Esophagus squamous epithelium (tissue), 5 donors: ENCODE measurements around the gene TMF1. TPM values are rescaled to one million over a fixed set of nuclear protein-coding genes. Genes with fewer than 3 reads are reported as not detected.

Source experiments
- DNase-seq: peaks from one replicate; lab custom pipeline; 2025; lab: John Stamatoyannopoulos, UW
- H3K27ac ChIP-seq, 4 donors: fragments of 200-600 bp; sonication (generic); one replicate each; pipeline ENCODE4 v1.5.1; 2016 to 2019; ENCODE audit warnings: mild to moderate bottlenecking in 1 of 4
- H3K27me3 ChIP-seq, 4 donors: fragments of 200-600 bp; sonication (generic); 1 replicate in 3 of 4; 2 replicates in 1 of 4; pipeline versions ENCODE4 v1.5.1 to v1.6.0; 2017 to 2021; ENCODE audit warnings: antibody characterized with exemption in 1 of 4
- H3K36me3 ChIP-seq, 3 donors: fragments of 200-600 bp; sonication (generic); one replicate each; pipeline ENCODE4 v1.5.1; 2016 to 2019
- H3K4me1 ChIP-seq, 3 donors: fragments of 200-600 bp; sonication (generic); one replicate each; pipeline ENCODE4 v1.5.1; 2017 to 2019
- H3K4me3 ChIP-seq, 4 donors: fragments of 200-600 bp; sonication (generic); 1 replicate in 3 of 4; 2 replicates in 1 of 4; pipeline ENCODE4 v1.5.1; 2016 to 2019; ENCODE audit warnings: mild to moderate bottlenecking in 2 of 4, moderate library complexity in 1 of 4
- H3K9me3 ChIP-seq, 3 donors: fragments of 200-600 bp; sonication (generic); one replicate each; pipeline ENCODE4 v1.5.1; 2016 to 2019
- POLR2A ChIP-seq, 4 donors: fragments of 450-650 bp; IDR thresholded peaks; one replicate each; pipeline ENCODE4 v1.6.1; 2017; ENCODE audit warnings: antibody characterized with exemption in 4 of 4, mild to moderate bottlenecking in 4 of 4, moderate library complexity in 3 of 4
- WGBS, 2 donors: methylation state at CpG; one replicate each; pipeline ENCODE4 v1.1.5; 2018; 5-methylcytosine and 5-hydroxymethylcytosine counted together
- intact Hi-C: fragments of 100-400 bp; cut with DNase I; formaldehyde crosslinking; loops from one replicate; pipeline ENCODE4 v1.15.0; 2022
- total RNA-seq, 4 donors: library from RNA; depleted of rRNA; stranded (reverse); fragments of >200 nt; gene quantifications; one replicate each; pipeline ENCODE4 v1.1.0, GENCODE V29; 2016
- TF ChIP-seq, protein P1 (sequence below), 6 experiments: fragments of 450-650 bp in 4 of 6; fragments of 200-600 bp in 2 of 6; sonication (generic) in 2 of 6; IDR thresholded peaks; one replicate each; pipeline ENCODE4 v1.5.1; 2016 to 2019; ENCODE audit warnings: antibody characterized with exemption in 6 of 6, mild to moderate bottlenecking in 4 of 6, moderate library complexity in 4 of 6
- donor health status: DM: yes; HTN: yes; CAD: no.

TMF1 gene
- total RNA-seq, 4 donors from 2014 or later = 13.3 to 30.1 (median 19.4) TPM

DNA sequence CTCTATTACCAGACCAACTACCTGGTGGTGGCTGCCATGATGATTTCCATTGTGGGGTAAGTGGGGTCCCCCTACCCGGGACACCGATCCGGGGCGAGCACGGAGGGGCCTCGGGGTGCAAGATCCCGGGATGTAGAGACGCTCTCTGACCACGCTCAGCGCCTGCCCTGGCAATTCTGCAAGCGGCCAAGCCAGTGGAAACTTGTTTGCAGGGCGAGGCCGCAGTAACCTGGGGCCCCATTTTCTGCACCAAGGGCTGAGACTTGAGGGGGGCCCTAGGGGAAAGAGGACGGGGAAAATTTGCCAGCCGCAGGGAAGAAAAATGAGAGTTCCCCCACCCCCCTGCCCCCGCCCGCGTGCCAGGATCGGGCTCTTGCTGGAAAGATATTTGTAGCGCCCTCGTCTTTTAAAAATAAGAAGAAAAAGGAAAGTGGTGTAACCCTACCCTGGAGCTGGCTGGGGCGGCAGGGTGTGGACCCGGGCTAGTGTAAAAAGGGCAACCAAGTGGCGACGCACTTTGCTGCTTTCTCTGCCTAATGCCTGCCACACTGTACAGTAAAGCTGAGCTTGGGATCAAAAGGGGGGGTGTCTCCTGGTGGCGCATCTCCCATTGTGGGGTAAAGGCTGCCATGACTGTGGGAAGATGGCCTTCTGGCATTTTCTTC lies 33.2 kb upstream of the TMF1 start:
- H3K4me3 ChIP-seq = peak overlapping the region; percentile 51 to 90 (median 76)
- TF ChIP-seq, protein P1, sequence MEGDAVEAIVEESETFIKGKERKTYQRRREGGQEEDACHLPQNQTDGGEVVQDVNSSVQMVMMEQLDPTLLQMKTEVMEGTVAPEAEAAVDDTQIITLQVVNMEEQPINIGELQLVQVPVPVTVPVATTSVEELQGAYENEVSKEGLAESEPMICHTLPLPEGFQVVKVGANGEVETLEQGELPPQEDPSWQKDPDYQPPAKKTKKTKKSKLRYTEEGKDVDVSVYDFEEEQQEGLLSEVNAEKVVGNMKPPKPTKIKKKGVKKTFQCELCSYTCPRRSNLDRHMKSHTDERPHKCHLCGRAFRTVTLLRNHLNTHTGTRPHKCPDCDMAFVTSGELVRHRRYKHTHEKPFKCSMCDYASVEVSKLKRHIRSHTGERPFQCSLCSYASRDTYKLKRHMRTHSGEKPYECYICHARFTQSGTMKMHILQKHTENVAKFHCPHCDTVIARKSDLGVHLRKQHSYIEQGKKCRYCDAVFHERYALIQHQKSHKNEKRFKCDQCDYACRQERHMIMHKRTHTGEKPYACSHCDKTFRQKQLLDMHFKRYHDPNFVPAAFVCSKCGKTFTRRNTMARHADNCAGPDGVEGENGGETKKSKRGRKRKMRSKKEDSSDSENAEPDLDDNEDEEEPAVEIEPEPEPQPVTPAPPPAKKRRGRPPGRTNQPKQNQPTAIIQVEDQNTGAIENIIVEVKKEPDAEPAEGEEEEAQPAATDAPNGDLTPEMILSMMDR (IDR thresholded peaks at IDR 0.05) = no peak
- no peak for TF ChIP-seq POLR2A (IDR thresholded peaks at IDR 0.05)
- no peaks in the 10 kb centered on the region for H3K27me3 ChIP-seq
- no peak for DNase-seq
- intact Hi-C loops = no loop called here
- no peaks in the 10 kb centered on the region for H3K9me3 ChIP-seq
- 0% methylated on average over 12 to 16 of the region's 26 CpGs for WGBS, 2 donors
- H3K4me1 ChIP-seq = peaks cover 50 to 92% (median 71%) of the 10 kb centered on the region in 3 donors
- peak overlapping the region; percentile 90 to 96 (median 93) for H3K27ac ChIP-seq
- no peaks in the 10 kb centered on the region for H3K36me3 ChIP-seq

DNA sequence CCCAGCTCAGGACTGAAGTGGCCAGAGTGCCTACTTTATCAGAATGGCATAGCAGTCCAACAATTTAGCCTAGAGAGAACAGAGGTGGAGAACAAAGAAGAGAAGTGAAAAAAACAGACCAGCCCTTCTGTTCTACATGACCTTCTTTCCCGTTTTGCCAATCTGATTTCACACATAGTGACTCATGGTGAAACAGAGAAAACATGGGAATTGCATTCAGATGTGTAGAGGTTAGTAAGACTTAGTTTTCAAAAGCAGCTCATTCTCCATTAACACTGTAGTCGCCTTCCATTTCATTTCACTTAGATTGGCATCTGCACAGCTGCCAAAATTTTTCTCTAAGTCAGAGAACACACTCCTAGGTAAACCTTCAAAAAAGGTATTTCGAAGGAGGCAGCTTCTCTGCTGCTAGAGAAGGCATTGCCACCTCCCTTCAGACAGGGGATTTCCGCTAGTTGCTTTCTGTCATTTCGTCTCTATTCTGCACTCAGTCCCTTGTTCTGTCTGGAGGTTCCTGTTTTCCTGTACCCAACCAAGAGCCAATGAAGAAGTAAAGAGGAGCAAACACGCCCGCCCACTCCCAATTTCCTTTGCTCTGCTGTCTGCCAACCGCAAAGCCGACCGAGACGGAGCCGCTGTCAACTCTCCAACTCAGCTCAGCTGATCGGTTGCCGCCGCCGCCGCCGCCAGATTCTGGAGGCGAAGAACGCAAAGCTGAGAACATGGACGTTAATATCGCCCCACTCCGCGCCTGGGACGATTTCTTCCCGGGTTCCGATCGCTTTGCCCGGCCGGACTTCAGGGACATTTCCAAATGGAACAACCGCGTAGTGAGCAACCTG lies 32.4 kb upstream of the TMF1 start, which contains the start of gene ARL6IP5:
ARL6IP5 (plus strand) TSS at position 612 of the 842 bp plus-strand sequence; CDS start at position 723, 111 bp downstream.
- peaks cover 44 to 87% (median 64%) of the 10 kb centered on the region in 3 donors for H3K4me1 ChIP-seq
- intact Hi-C loops = no loop called here
- peak within 1 kb of the TSS; percentile 90 to 96 (median 93) for H3K27ac ChIP-seq
- no peaks in the 10 kb centered on the region for H3K36me3 ChIP-seq
- no peaks in the 10 kb centered on the region for H3K27me3 ChIP-seq
- no peaks in the 10 kb centered on the region for H3K9me3 ChIP-seq
- peak within 1 kb of the TSS; percentile 51 to 90 (median 76) for H3K4me3 ChIP-seq
- peak; percentile 72 for DNase-seq
- peak in 2 of 4 donors; percentile 43 to 87 for TF ChIP-seq POLR2A (IDR thresholded peaks at IDR 0.05)
- TF ChIP-seq, protein P1 (IDR thresholded peaks at IDR 0.05) = peak in 1 of 6 experiments; percentile 1
- 0 to 3% methylated on average over 20 to 23 of the region's 32 CpGs for WGBS, 2 donors

DNA sequence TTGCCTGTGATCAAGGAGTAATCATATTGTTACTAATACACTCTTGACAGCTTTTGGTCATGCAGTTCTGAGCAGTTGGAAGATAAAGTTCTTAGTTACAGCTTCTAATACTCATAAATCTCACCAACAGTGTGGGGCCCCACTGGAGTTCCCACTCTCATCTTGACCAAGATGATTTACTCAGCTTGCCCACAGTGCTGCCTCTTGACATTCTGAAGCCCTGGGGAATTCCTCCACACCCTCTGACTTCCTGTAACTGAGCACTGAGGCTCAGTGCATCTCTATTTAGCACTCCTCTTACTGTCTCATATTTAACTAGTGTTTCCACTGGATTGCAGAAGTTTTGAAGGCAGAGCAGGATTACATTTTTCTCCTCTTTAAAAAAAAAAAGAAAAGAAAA lies 30.7 kb upstream of the TMF1 start:
- Histone ChIP-seq H3K4me3 (no peak overlapping the region), H3K36me3 (no peaks in the 10 kb centered on the region), H3K4me1 (peaks cover 35 to 87% (median 55%) of the 10 kb centered on the region in 3 donors), H3K9me3 (no peaks in the 10 kb centered on the region), H3K27ac (peak overlapping the region; percentile 76 to 96 (median 90)), H3K27me3 (no peaks in the 10 kb centered on the region)
- DNase-seq = no peak
- intact Hi-C loops = no loop called here
- no peak for TF ChIP-seq POLR2A (IDR thresholded peaks at IDR 0.05)
- TF ChIP-seq, protein P1 (IDR thresholded peaks at IDR 0.05) = no peak

DNA sequence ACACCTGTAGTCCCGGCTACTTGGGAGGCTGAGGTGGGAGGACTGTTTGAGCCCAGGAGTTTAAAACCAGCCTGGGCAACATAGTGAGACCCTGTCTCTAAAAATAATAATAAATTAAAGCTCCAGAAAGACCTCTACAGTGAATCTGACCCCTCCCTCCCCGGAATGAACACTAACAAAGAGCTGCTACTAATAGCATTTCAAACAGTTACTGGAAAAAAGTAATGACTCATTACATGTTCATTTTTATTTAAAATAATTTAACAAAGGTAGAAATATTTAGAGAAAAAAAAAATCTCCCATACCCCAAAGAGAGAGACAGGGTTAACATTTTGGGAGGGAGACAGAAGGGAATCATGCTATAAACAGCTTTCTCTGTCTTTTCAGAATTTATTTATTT lies 30.2 kb upstream of the TMF1 start:
- H3K27me3 ChIP-seq = no peaks in the 10 kb centered on the region
- TF ChIP-seq POLR2A (IDR thresholded peaks at IDR 0.05) = no peak
- TF ChIP-seq, protein P1 (IDR thresholded peaks at IDR 0.05) = no peak
- no peaks in the 10 kb centered on the region for H3K9me3 ChIP-seq
- no peaks in the 10 kb centered on the region for H3K36me3 ChIP-seq
- H3K4me3 ChIP-seq = no peak overlapping the region
- intact Hi-C loops = no loop called here
- H3K4me1 ChIP-seq = peaks cover 32 to 87% (median 50%) of the 10 kb centered on the region in 3 donors
- 19 to 22% methylated on average over 2 of the region's 2 CpGs for WGBS, 2 donors
- peak overlapping the region; percentile 76 to 96 (median 90) for H3K27ac ChIP-seq
- DNase-seq = no peak
